PFSK-1 (cell line): ENCODE data around the gene MRPL11.

Experiments
- POLR2AphosphoS5 ChIP-seq: IDR thresholded peaks from 2 replicates; pipeline ENCODE4 v1.6.1; 2012; ENCODE audit warnings: low read depth, mild to moderate bottlenecking, control low read depth, low read length, moderate library complexity
- TF ChIP-seq, protein P1 (sequence below), 2 experiments: IDR thresholded peaks; 2 replicates each; pipeline versions ENCODE4 v1.6.1 to v1.8.0; 2011 to 2012; ENCODE audit warnings: low read depth in 2 of 2, low read length in 2 of 2, control low read depth in 1 of 2, inconsistent platforms in 1 of 2, mild to moderate bottlenecking in 1 of 2, moderate library complexity in 1 of 2; ENCODE audit not compliant: insufficient read depth in 1 of 2

DNA sequence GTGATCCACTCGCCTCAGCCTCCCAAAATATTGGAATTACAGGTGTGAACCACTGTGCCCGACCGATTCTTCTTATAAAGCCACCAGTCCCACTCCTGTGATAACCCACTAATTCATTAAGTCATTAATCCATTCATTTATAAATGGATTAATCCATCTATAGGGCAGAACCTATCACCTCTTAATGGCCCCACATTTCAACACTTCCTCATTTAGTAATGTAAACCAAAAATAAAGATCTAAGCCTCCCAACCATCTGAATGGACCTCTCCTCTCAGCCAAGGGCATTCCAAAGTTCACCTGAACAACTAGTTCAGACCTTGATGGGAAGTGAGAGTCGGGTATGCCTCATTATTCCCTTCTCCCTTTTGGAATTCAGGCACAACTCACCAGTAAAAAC is 9.9 kb upstream of the MRPL11 start:
- no peak for TF ChIP-seq POLR2AphosphoS5
- TF ChIP-seq, protein P1, sequence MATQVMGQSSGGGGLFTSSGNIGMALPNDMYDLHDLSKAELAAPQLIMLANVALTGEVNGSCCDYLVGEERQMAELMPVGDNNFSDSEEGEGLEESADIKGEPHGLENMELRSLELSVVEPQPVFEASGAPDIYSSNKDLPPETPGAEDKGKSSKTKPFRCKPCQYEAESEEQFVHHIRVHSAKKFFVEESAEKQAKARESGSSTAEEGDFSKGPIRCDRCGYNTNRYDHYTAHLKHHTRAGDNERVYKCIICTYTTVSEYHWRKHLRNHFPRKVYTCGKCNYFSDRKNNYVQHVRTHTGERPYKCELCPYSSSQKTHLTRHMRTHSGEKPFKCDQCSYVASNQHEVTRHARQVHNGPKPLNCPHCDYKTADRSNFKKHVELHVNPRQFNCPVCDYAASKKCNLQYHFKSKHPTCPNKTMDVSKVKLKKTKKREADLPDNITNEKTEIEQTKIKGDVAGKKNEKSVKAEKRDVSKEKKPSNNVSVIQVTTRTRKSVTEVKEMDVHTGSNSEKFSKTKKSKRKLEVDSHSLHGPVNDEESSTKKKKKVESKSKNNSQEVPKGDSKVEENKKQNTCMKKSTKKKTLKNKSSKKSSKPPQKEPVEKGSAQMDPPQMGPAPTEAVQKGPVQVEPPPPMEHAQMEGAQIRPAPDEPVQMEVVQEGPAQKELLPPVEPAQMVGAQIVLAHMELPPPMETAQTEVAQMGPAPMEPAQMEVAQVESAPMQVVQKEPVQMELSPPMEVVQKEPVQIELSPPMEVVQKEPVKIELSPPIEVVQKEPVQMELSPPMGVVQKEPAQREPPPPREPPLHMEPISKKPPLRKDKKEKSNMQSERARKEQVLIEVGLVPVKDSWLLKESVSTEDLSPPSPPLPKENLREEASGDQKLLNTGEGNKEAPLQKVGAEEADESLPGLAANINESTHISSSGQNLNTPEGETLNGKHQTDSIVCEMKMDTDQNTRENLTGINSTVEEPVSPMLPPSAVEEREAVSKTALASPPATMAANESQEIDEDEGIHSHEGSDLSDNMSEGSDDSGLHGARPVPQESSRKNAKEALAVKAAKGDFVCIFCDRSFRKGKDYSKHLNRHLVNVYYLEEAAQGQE (IDR thresholded peaks at IDR 0.05; ENCODE audit: insufficient read depth in 1 of 2, low read depth in 2 of 2, low read length in 2 of 2), result no peak
